ENCODE measurements around the gene POLN.

Gene POLN

GRCh38 chr4:2102045-2102883, 139.7 kb downstream of the POLN start:
- DNase-seq (ENCODE audit: low read depth in 2 of 2) = no peak
- no peak overlapping the region for H3K4me3 ChIP-seq (replicated peaks in 1 of 2; ENCODE audit: low read depth in 2 of 2, low read length in 2 of 2)
- no peak for TF ChIP-seq CTCF (IDR thresholded peaks at IDR 0.05; ENCODE audit: low read depth, low read length)

GRCh38 chr4:2101346-2102044, 140.4 kb downstream of the POLN start:
- DNase-seq (ENCODE audit: low read depth in 2 of 2) = peak in 1 of 2 donors; percentile 16
- no peak for TF ChIP-seq CTCF (IDR thresholded peaks at IDR 0.05; ENCODE audit: low read depth, low read length)
- H3K4me3 ChIP-seq (replicated peaks in 1 of 2; ENCODE audit: low read depth in 2 of 2, low read length in 2 of 2) = no peak overlapping the region

- H3K4me3 ChIP-seq (replicated peaks in 1 of 2; ENCODE audit: low read depth in 2 of 2, low read length in 2 of 2) = no peak overlapping the region
- no peak for TF ChIP-seq CTCF (IDR thresholded peaks at IDR 0.05; ENCODE audit: low read depth, low read length)
- no peak for DNase-seq (ENCODE audit: low read depth in 2 of 2)
Measured at GRCh38 chr4:2096073-2096609, 145.8 kb downstream of the POLN start.

GRCh38 chr4:2095236-2096072, 146.5 kb downstream of the POLN start:
- DNase-seq (ENCODE audit: low read depth in 2 of 2) = peak in 1 of 2 donors; percentile 2
- no peak for TF ChIP-seq CTCF (IDR thresholded peaks at IDR 0.05; ENCODE audit: low read depth, low read length)
- H3K4me3 ChIP-seq (replicated peaks in 1 of 2; ENCODE audit: low read depth in 2 of 2, low read length in 2 of 2) = no peak overlapping the region

- TF ChIP-seq CTCF (IDR thresholded peaks at IDR 0.05; ENCODE audit: low read depth, low read length) = no peak
- no peak for DNase-seq (ENCODE audit: low read depth in 2 of 2)
- no peak overlapping the region for H3K4me3 ChIP-seq (replicated peaks in 1 of 2; ENCODE audit: low read depth in 2 of 2, low read length in 2 of 2)
Measured at GRCh38 chr4:2094545-2094944, 147.4 kb downstream of the POLN start.

- DNase-seq (ENCODE audit: low read depth in 2 of 2) = no peak
- H3K4me3 ChIP-seq (replicated peaks in 1 of 2; ENCODE audit: low read depth in 2 of 2, low read length in 2 of 2) = no peak overlapping the region
- TF ChIP-seq CTCF (IDR thresholded peaks at IDR 0.05; ENCODE audit: low read depth, low read length) = no peak
Measured at GRCh38 chr4:2093265-2093664, 148.7 kb downstream of the POLN start.

All from cardiac fibroblast (primary cell).